Activated naive CD4-positive, alpha-beta T cell treated with anti-CD3 and anti-CD28 coated beads, Interleukin-2, amount 50 U/mL, for 16 hours (primary cell): ENCODE data around the gene LBP.
"Not testable (repeated sequence)": the region's sequence is repeated elsewhere in the genome, so short reads cannot be mapped to it uniquely, and the experiment has no call there.

Experiments
- DNase-seq: peaks from one replicate; pipeline ENCODE4 v3.0.0-alpha.2; 2020

The LBP gene

DNA sequence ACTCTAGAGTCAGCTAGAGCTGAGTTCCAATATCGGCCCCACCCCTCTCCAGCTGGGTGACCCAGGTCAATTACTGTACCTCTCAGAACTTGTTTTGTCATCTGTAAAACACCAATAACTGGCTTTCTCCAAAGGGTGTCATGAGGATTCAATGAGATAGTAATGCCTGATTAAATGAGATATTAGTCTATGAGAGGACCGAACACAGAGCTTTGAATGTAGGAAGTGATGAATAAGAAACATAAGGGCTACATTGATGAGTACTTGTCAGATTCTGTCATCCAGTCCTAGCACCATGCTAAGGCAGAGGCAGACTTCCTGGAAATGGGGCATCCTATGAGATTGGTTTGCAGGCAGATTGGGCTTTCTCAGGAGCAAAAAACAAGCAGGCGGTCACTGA lies 22.1 kb upstream of the LBP start:
- no peak for DNase-seq

DNA sequence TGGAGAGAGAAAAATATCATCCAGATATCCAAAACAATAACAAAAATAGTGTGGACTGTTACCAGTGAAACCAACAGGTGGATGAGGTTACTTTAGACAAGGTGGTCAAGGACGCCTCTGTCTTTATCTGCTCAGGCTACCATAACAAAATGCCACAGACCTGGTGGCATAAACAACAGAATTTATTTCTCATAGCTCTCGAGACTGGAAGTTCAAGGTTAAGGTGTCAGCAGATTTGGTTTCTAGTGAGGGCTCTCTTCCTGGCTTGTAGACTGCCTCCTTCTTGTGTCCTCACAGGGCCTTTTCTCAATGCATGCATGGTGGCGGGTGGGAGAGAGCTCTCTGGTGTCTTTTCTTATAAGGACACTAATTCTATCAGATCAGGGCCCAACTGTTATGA lies 21.1 kb upstream of the LBP start:
- DNase-seq: no peak

DNA sequence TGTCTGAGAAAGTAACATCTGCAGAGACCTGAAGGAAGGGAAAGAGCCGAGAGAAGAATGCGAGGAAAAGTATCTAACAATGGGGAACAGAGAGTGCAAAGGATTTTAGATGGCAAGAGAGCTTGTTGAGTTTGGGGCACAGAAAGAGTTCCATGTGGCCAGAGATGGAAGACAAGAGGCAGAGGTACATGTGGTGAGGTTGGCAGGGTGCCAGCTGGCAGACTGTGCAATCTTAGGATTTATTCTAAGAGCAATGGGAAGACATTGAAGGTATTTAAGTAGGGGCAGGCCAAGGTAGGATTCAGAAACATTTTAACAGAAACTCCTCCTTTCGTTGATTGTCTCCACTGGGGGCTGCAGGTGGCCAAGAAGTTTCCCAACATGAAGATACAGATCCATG lies 20.4 kb upstream of the LBP start:
- DNase-seq: no peak

DNA sequence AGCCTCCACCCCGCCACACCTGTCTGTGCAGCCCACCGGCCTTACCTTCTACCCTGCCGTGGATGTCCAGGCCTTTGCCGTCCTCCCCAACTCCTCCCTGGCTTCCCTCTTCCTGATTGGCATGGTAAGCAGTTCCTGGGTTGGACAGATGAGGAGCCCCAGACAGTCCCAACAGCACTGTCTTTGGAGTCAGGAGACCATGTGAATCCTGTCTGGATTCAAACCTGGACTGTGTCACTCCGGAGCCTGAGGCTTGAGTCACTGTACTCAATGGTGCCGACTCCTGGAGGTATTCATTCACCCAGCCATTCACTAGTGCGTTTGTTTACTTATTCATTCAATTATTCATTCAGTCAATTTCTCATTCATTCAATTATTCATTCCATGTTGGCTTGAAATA lies 20.0 kb upstream of the LBP start:
- no peak for DNase-seq

DNA sequence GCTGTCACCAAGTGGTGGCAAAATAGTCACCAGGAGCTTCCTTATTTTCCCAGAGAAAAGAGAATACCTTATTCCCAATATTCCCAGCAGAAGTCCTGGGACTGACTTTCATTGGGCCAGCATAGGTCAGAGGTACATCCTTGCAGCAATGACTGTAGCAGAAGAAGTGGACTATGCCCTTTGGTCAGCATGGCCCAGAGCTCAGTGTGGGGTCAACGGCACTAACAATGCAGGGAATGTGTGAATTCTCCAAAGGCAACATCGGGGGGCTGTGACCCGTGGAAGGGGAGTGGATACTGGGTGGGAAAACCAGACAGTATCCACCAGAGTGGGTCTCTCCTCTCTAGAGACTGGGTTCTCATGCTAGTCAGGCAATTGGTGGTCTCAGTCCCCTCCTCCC lies 15.6 kb upstream of the LBP start:
- no peak for DNase-seq

DNA sequence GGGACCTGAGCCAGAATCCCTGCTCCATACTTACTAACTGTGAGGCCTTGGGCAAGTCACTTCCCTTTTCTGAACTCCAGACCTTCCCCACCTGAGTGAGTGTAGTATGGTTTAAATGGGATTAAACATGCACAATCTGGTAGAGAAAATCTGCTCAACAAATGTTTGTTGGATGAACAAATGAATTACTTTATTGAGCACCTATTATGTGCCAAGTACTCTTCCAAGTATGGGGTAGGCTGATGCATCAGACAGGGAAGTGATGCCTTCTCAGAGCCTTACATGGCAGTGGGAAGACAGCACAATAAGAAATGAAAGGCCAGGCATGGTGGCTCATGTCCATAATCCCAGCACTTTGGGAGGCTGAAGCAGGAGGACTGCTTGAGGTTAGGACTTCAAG lies 15.0 kb upstream of the LBP start:
- no peak for DNase-seq

DNA sequence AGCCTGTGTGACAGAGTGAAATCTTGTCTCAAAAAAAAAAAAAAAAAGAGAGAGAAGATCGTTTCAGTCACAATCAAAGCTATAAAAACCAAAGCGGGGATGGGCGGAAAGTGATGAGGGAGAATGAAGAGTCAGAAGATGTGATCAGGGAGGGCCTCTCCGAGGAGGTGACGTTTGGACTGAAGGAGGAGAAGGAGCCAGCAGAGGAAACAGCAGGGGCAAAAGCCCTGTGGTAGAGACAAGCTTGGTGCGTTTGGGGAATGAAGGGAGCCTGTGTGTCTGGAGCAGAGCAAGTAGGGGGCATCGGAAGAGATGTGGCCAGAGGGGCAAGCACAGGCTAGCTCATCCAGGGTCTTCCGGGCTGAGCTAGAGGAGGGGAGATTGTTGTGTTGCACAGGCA lies 14.5 kb upstream of the LBP start:
- DNase-seq: no peak

DNA sequence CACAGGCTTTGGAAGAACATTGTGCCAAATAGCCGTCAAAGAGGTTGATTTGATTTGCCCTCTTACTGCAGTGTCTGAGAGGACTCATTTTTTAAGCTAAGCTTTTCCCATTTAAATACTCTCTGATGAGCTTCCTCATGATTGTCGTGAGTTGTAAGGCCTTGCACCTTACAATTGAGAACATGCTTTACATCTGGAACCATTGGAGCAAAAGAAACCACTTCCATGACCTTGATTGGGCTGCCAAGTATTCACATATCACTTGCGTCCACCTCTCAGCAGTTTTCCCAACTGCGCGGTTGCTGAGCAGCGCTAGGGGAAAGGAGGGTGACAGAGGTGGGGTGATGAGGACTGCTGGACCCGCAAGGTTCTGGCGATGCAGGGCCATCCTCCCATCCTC lies 12.3 kb upstream of the LBP start:
- no peak for DNase-seq

DNA sequence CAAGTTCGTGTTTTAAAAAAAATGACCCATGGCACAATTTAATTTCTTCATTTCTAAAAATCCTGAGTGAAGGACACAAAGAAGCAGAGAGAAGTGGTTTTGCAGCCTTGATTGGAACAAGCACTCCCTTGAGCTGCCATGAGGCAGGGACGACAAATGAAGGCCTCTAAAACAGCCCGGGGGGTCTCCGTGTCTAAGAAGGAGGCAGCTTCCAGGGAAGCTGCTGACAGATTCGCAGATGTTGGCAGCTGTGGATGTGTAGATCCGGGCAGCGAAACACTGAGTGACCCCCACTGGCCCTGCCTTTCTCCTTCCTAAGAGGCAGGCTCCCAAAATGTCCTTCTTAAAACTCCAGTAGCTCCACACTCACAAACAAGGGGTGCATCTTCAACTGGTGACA lies 9.6 kb upstream of the LBP start:
- DNase-seq: no peak

DNA sequence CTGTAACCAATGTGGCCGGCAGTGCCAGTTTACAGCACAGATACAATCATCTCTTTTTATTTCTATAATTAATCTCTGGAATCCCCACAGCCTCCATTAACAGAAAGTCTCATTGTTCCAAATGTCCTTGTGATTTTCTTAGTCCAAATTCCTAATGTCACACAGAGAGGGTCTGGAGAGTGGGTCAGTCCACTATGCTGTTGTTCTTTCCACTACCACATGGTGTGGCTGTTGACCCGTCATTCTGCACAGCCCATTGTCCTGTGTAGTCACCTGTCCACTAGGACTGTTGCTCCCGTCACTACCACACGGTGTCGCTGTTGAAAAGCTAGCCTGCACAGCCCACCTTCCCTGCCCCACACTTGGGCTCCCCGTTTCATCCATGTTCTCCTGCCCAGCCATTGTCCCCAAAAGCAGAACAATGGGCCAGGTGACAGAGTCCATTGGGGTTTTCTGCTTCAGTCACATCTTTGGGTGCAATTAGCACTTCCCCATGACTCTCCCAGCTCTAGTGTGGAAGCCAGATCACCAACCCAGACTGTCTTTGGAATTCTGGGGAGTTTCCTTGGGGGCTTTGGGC lies 8.6 kb upstream of the LBP start:
- no peak for DNase-seq

DNA sequence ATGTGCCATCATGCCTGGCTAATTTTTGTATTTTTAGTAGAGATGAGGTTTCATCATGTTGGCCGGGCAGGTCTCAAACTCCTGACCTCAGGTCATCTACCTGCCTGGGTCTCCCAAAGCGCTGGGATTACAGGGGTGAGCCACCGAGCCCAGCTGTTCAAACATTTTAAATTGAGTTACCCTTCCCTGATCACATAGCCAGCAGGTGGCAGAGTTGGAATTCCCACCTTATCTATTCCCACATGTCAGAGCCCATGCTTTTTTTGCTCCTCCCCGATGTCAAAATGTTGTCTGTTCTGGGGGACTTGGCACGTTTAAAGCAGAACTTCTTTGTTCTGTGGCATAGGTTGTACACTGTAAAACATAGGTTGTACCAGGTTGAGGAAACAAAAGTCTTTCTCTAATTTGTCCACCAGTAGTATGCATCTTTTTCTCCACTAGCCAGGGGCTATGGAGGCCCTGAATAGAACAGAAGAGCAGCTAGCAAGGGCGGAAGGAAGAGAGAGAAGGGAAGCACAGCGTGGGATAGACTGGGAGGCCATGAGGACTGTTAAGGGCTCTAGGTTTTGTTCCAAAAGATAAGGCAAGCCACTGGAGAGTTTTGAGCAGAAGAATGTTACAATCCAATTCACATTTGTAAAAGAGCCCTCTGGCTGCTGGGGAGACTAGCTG lies 7.3 kb upstream of the LBP start:
- DNase-seq: no peak

DNA sequence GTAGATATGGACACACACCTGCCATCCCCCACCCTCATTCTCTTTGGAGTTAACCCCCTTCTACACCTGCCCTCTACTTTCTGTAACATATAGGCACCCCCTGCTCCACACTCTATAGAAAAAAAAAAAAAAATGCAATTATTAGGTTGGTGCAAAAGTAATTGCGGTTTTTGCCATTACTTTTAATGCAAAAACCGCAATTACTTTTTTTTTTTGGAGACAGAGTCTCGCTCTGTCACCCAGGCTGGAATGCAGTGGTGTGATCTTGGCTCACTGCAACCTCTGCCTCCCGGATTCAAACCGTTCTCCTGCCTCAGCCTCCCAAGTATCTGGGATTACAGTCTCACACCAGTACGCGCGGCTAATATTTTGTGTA lies 6.8 kb upstream of the LBP start:
- DNase-seq: not testable (repeated sequence)

DNA sequence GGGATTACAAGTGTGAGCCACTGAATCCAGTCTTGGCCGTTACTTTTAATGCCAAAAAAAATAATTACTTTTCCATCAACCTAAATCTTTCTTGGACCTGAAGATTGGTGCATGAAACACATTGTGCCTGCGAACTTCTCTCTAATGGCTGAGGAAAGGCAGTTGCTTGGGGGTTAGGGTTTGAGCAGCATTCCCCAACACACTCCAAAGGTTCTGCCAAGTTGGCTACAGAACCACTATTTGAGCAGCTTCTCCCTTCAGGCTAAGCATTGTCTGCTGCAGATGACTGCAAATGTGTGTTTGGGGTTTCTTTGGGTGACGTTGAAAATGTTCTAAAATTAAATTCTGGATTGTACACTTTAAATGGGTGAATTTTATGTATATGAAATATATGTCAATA lies 6.3 kb upstream of the LBP start:
- no peak for DNase-seq

DNA sequence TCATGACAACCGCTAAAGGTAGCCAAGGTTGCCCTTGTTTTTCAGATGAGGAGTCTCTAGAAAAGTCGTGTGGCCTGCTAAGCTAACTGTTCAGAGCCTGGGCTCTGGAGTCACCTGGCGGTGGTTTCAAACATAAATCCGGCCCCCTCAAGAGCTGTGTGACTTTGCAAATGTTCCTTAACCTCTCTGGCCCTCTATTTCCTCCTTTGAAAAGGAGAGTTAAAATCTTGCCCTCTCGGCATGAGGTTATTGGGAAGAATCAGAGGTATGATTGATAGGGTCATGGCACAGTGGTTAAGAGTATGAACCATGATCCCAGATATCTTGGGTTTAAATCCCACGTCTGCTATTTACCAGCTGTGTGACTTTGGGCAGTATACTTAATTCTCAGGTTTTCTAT lies 5.6 kb upstream of the LBP start:
- DNase-seq: no peak

DNA sequence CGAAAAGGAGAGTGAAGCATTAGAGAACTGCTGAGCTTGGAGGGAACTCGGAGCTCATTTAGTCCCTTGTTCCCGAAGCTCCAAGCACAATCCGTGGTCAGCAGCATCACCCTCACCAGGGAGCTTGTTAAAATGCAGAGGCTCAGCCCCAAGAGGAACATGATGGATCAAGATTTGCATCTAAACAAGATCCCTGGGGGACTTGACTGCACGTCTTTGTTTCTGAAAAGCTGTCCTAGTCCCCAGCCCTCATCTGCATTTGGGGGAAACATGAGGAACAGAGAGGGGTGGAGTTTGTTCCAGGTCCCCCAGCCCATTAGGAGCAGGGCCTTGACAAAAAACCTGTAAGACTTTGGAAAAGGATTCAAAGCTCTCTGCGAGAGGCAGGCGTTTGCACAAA lies 4.1 kb upstream of the LBP start:
- no peak for DNase-seq

DNA sequence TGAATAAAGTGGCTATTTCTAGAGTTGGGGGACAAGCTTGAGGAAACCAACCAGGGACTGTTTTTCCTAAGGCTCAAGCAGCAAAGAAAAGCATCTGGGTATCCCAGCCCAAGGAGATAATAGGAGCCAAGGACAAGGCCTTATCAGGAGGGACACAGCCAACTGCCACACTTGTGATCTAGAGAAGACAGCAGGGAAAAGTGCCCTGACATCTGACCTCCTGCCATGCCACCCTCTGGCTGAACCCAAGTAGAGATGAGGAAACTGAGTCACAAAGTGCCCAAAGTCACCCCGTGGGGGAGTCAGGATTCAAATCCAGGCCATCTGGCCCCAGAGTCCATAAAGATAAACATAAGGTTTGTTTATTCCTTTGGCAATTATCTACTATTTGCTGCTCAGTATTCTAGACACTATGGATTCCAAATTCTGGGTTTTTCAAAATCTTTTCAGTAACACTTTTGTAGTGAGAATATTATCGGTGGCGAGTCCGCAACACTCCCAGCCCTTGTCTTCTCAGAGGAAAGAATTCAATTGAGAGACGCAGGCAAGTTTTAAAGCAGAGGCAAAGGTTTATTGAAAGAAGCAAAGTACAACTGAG lies 3.5 kb upstream of the LBP start:
- DNase-seq: no peak

DNA sequence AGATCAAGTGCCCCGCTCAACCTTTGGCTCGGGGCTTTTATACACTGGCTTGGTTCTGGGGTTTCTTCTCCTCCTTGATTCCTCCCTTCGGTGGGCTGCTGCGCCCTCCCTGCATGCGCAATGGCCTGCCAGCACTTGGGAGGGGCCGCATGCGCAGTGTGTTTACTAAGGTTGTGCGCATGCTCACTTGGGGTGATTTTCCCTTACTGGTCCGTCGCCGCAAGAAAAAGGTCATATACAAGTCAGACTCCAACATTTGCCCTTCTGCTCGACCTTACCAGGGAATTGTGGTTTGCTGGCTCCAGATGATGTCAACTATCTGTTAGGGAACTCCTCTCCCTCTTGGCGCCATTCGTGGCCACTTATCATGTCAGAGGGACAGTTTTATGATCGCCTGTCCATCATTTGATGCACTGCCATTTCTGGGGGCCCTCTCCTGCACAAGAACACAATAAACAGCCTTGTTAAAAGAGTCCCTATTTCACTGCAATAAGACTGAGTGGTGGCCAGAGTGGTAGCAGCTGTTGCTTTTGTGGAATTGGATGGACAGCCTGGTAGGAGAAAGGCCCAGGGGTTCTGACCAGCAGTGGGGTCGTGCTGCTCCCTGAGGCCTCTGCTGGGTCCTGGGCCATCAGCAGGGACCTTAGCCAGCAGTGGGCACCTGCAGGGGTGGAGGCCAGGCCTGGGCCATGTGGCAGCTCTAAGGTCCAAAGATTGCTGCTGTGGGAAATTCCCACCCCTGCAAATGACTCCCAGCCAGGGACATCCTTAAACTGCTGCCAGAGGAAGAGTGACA lies 2.8 kb upstream of the LBP start:
- no peak for DNase-seq

DNA sequence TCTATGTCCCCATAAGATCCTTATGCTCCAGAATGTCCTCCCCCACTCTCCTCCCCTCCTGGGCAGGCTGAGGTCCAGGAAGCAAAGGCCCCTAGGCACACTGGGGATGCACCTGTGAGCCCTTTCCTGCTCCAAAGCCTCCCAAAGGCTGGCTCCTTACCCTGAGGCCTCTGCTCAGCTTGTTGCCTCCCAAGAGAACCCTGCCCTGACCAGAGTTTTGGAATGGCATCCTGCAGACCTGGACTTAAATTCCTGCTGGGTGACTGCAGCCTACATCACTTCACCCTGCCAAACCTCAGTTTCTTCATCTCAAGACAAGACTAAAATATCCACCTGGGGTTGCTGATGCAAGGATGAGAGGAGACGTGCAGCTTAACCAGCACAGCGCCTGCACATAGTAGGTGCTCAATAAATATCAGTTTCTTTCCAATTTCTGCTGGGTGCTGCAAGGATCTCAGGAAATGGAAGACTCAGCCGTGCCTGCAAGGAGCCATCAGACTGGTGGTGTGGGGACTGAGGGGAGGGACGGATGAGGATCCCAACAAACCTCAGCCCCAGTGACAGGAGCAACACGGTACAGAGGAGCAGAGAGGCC lies 2.1 kb upstream of the LBP start:
- no peak for DNase-seq

DNA sequence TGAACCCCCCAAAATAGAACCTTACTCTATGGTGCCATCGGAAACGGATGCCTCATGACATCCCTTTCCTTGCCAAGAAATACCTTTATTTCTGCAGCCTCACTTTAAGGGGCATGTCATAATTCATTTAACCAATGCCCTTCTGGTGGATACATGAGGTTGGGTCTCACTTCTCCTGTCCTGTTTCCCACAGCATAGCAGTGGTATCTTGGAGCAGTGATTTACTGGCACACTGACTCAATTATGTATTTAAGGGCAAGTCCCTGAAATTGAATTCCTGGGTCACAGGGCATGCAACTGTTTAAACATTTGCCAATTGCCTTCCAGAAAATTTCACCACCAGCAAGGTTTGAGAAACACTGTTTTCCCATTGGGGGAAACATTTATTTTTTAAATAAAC lies 639 bp upstream of the LBP start:
- no peak for DNase-seq

DNA sequence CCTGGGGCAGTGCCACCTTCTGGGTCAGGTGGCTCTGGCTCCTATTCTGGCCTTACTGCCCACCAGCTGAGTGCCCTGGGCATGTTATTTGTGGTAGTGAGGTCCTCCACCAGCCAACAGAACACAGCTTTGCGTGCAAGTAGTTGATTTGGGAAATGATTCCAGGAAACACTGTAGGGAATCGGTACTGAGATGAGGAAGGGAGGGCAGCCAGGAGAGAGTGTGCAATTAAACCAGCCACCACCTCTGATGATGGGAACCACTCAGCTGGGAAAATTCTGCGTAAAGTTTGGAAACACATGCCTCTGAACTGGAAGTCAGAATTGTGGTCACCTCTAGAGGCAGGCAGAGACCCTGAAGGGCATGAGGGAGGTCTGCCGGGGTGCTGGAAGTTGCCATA lies 459 bp downstream of the LBP start:
- DNase-seq: no peak

DNA sequence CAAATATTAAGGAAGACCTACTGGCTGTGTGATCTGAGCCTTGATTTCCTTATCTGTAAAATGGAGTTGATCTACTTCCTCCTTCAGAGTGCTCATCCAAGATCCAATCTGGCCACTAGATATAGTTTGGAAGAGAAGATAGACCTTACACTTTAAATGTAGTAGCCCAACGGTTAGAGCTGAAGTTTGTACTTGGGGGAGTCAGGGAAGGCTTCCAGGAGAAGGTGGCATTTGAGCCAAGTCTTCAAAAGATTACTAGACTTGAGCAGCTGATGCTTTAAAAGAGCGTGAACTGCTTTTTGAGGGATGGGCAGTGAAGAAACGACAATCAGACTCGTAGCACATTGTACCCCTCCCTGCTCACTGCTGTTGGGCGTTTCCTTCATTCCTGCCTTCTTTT lies 3.6 kb downstream of the LBP start:
- DNase-seq: no peak

DNA sequence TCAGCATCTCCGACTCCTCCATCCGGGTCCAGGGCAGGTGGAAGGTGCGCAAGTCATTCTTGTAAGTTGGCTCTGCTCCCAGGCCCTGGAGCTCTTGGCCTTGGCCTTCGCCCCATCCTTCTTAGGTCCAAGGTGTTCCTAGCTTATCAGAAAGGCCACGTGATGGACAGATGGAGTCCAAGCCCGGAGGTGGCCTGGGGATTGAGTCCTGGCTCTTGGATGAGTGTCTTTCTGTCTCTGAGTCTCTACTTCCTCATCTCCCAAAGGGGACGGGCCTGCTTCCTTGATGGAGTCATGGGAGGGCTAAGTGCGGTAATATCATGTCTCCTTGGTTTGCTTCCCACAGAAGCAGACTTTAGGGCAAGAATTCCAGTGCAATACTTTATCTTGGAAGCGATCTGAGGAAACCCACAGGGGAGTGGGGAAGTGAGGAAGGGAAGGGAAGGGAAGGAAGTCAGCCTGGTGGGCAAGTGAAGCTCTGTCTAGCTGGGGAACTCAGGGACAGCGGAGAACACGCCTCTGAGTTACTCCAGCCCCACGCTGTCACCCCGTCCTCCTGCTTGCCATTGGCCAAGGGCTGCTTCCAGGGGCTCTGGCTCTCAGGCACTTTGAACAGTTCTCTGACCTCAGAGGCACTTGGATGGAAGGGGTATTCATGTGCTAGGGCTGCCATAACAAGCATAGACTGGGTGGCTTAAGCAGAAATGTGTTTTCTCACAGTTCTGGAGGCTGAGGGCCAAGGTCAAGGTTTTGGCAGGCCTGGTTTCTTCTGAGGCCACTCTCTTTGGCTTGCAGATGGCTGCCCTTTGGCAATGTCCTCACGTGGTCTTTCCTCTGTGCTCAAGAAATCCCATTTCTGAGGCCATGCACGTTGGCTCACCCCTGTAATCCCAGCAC lies 4.8 kb downstream of the LBP start:
- DNase-seq: no peak

DNA sequence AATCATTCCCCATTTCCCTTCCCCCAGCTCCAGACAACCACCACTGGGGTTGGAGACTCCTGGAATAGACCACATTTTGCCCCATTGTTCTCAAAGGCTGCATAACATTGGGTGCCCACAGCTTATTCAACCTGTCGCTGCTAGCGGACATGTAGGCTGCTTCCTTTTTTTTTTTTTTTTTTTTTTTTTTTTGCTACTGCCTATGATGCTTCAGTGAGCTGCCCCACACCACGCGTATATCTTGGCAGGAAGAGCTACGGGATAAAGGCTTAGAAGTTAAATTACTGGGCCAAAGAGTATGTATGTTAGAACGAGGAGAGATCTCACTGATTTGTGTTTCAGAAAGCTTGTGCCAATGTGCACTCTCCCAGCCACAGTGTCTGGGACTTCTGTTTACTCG lies 7.0 kb downstream of the LBP start:
- DNase-seq: no peak
